Fibroblast of pulmonary artery (primary cell): ENCODE data around the gene POLR3B.
"Not testable (repeated sequence)": the region's sequence is repeated elsewhere in the genome, so short reads cannot be mapped to it uniquely, and the experiment has no call there.

ENCODE experiments used
- DNase-seq: peaks from one replicate; pipeline ENCODE4 v3.0.0-alpha.2; 2010; ENCODE audit warnings: low read depth
- H3K4me3 ChIP-seq: replicated peaks from 2 replicates; pipeline ENCODE4 v1.5.1; 2011; ENCODE audit warnings: low read depth, mild to moderate bottlenecking, control low read depth, low read length, moderate library complexity
- CTCF ChIP-seq: IDR thresholded peaks from 2 replicates; pipeline ENCODE4 v1.5.1; 2011; ENCODE audit warnings: mild to moderate bottlenecking, control low read depth, low read length, inconsistent platforms; ENCODE audit errors: missing control alignments

POLR3B gene

DNA sequence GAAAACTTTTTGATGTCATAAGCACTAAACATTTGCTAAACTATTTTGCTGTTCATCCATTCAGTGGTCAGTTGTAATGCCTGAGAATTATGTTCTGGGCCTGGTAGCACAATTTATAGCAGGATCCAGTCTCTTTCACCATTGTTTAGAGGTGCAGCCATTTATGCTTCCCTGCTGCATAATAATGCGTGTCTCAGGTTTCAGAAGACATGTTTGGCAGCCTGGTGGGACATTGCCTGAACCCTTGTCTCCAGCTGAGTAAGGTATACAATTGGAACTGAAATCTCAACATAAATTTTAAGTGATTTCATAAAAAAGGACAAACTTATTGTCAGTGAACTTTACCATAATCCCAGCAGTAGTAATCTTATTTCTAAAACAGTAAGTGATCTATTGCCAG lies 94.8 kb downstream of the POLR3B start:
- DNase-seq: no peak
- no peak for TF ChIP-seq CTCF
- H3K4me3 ChIP-seq: no peak overlapping the region

DNA sequence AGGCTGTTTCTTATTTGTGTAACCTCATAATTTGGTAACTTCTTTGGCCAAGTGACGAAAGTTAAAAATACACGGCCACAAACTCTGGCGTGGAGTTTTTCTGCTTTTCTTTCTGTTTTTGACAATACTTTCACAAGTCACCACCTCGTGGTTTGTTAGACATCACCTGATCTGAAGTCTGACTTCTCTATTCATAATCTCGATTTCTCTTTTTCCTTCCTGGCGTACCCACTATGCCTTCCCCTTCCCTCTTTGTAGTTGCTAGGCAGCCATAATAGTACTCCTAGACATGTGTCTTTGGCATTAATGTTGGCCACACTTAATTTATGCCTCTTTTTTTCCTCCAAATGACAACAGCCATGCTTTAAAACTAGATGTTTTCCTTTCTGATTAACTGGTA lies 97.6 kb downstream of the POLR3B start:
- DNase-seq: no peak
- no peak overlapping the region for H3K4me3 ChIP-seq
- no peak for TF ChIP-seq CTCF

DNA sequence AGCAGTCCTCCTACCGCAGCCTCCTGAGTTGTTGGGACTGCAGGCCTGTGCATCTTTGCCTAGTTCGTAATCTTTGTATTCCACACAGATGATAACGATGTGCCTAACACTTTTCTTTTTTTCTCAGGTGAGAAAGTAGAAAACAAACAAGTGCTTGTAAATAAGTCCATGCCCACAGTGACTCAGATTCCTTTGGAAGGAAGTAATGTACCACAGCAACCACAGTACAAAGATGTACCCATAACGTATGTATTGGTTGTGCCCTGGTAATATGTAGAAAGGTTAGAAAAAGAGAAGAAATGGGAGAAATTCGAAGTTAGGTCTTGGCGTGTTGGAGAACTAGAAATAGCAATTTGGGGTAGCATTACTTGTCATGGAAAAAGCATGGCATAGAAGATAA lies 101.6 kb downstream of the POLR3B start:
- no peak for TF ChIP-seq CTCF
- no peak for DNase-seq
- H3K4me3 ChIP-seq: no peak overlapping the region

DNA sequence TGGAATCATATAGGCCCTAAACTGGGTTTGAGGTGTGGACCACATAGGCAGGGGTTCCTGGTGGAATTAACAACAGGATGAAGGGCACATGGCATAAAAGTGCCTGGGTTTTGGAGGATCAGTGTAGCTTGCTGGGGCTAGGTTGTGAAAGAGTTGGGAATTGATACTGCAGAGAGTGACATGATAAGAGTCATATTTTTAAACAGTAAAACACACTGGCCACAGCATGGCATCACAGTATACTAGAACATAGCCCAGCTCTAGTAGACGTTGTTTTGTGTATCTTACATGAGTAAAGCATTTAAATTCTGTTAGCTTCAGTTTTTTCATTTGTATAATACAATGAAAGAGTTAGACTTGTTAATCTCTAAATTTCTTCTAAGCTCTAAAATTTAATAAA lies 102.0 kb downstream of the POLR3B start:
- no peak overlapping the region for H3K4me3 ChIP-seq
- TF ChIP-seq CTCF: no peak
- no peak for DNase-seq

- H3K4me3 ChIP-seq: no peak overlapping the region
- no peak for DNase-seq
- no peak for TF ChIP-seq CTCF
These were observed 104.2 kb downstream of the POLR3B start for GRCh38 chr12:106461730-106462129.

DNA sequence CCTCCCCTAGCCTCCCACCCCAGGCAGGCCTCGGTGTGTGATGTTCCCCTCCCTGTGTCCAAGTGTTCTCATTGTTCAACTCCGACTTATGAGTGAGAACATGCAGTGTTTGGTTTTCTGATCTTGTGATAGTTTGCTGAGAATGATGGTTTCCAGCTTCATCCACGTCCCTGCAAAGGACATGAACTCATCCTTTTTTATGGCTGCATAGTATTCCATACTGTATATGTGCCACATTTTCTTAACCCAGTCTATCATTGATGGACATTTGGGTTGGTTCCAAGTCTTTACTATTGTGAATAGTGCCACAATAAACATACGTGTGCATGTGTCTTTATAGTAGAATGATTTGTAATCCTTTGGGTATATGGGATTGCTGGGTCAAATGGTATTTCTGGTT lies 108.1 kb downstream of the POLR3B start:
- not testable (repeated sequence) for H3K4me3 ChIP-seq, DNase-seq

GRCh38 chr12:106475662-106476061 lies 118.1 kb downstream of the POLR3B start:
- not testable (repeated sequence) for DNase-seq, H3K4me3 ChIP-seq

DNA sequence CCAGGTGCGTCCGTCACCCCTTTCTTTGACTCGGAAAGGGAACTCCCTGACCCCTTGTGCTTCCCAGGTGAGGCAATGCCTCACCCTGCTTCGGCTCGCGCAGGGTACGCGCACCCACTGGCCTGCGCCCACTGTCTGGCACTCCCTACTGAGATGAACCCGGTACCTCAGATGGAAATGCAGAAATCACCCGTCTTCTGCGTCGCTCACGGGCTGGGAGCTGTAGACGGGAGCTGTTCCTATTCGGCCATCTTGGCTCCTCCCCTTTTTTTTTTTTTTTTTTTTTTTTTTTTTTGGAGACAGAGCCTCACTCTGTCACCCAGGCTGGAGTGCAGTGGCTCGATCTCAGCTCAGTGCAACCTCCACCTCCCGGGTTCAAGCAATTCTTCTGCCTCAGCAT lies 120.1 kb downstream of the POLR3B start:
- not testable (repeated sequence) for DNase-seq, H3K4me3 ChIP-seq

DNA sequence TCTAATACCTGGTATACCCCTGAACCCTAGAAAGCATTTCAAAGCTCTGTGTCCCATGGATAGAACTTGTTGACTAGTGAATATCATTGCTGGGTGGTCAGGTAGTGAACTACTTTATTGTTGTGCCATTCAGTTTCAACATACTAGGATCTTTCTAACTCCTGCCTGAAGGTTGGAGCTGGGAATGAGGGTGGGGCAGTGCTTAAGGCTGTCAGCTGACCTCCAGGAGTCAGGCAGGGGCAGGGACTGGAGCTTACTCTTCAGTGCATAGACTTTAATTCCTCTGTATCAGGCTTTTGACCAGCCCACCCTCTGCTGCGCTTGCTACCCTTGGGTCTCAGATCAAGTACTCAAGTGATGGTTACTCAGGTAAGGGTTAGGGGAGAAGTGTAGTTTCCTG lies 122.7 kb downstream of the POLR3B start:
- TF ChIP-seq CTCF: no peak

More for the DNA sequence above, 122.7 kb downstream of the POLR3B start:
- H3K4me3 ChIP-seq: no peak overlapping the region
- DNase-seq: no peak
